Measurements from ENCODE around the gene TAS2R40. TPM values are rescaled to one million over a fixed set of nuclear protein-coding genes. Genes with fewer than 3 reads are reported as not detected.

Gene TAS2R40
- not detected in 2 replicates for polyA plus RNA-seq (2012; rRNA removed)
- polyA plus RNA-seq (2012; cell fraction: cytosol; rRNA removed): not detected in 2 replicates
- polyA plus RNA-seq (2012; cell fraction: nucleus; rRNA removed): not detected in 2 replicates

- H3K27ac ChIP-seq (ENCODE audit: low read depth in 2 of 2, low read length in 1 of 2): no peak within 1 kb of the TSS
- ChIA-PET CTCF (interaction anchor here (0.7 to 11.5 kb wide), 5 partner anchors 9 to 439 kb away, joined by 3 to 450 read pairs (median 3); no protein-coding TSS in a partner anchor), POLR2A (no interaction called here)
- no peaks in the 10 kb centered on the region for H3K9me3 ChIP-seq
- no peaks in the 10 kb centered on the region for H3K36me3 ChIP-seq (replicated peaks in 1 of 2; ENCODE audit: control insufficient read depth in 1 of 2, insufficient read depth in 2 of 2, low read length in 1 of 2)
- no peaks in the 10 kb centered on the region for H4K20me1 ChIP-seq (ENCODE audit: insufficient read depth)
- H3K9me2 ChIP-seq: no peaks in the 10 kb centered on the region
- H3F3A ChIP-seq (replicated peaks; ENCODE audit: insufficient read depth): no peaks in the 10 kb centered on the region
- H3K4me2 ChIP-seq: no peak within 1 kb of the TSS
- no peak within 1 kb of the TSS for H3K4me3 ChIP-seq (ENCODE audit: low read depth in 2 of 2, low read length in 1 of 2)
- H3K27me3 ChIP-seq (ENCODE audit: insufficient read depth): peaks cover 40% of the 10 kb centered on the region; the same call in 1 of the 2 replicates
- no peak within 1 kb of the TSS for H3K9ac ChIP-seq
- 32% methylated on average over 3 of the region's 3 CpGs for WGBS (ENCODE audit: low lambda C conversion rate)
- H3K4me1 ChIP-seq (ENCODE audit: control insufficient read depth in 1 of 2, insufficient read depth in 2 of 2, low read depth in 1 of 2, low read length in 1 of 2): no peaks in the 10 kb centered on the region
- no peak for TF ChIP-seq CTCF (IDR thresholded peaks at IDR 0.05)
- TF ChIP-seq MEF2A (IDR thresholded peaks at IDR 0.05; ENCODE audit: borderline replicate concordance, low read depth): no peak
- TF ChIP-seq USF1 (IDR thresholded peaks at IDR 0.05; ENCODE audit: borderline replicate concordance, low read depth): no peak
- no peak for TF ChIP-seq ZBTB33 (IDR thresholded peaks at IDR 0.05; ENCODE audit: borderline replicate concordance, low read depth)
- TF ChIP-seq FOXJ3 (CRISPR knock-in tag; IDR thresholded peaks at IDR 0.05): no peak
- no peak for TF ChIP-seq FOXM1 (IDR thresholded peaks at IDR 0.05; ENCODE audit: low read depth)
- no peak for TF ChIP-seq POLR2AphosphoS5 (IDR thresholded peaks at IDR 0.05; ENCODE audit: low read depth, low read length)
- TF ChIP-seq YY1 (IDR thresholded peaks at IDR 0.05; ENCODE audit: low read depth): no peak
- no peak for TF ChIP-seq EZH2phosphoT487 (IDR thresholded peaks at IDR 0.05; ENCODE audit: borderline replicate concordance, low read depth)
- TF ChIP-seq ELF1 (IDR thresholded peaks at IDR 0.05): no peak
- TF ChIP-seq NFIC (IDR thresholded peaks at IDR 0.05; ENCODE audit: borderline replicate concordance): no peak
- TF ChIP-seq MAX (IDR thresholded peaks at IDR 0.05; ENCODE audit: low read depth): no peak
- no peak for TF ChIP-seq MXI1 (IDR thresholded peaks at IDR 0.05; ENCODE audit: low read depth, low read length)
- TF ChIP-seq RAD21 (IDR thresholded peaks at IDR 0.05; ENCODE audit: low read length): no peak
- no peak for TF ChIP-seq IRF3 (IDR thresholded peaks at IDR 0.05; ENCODE audit: low read depth, low read length)
- no peak for TF ChIP-seq TEAD4 (IDR thresholded peaks at IDR 0.05; ENCODE audit: borderline replicate concordance, insufficient read depth)
- no peak for TF ChIP-seq FOSL2 (IDR thresholded peaks at IDR 0.05; ENCODE audit: borderline replicate concordance, low read depth)
- no peak for TF ChIP-seq USF2 (IDR thresholded peaks at IDR 0.05; ENCODE audit: borderline replicate concordance, low read depth, low read length)
- no peak for TF ChIP-seq TAF1 (IDR thresholded peaks at IDR 0.05; ENCODE audit: borderline replicate concordance, low read depth, low read length)
- no peaks in the 10 kb centered on the region for H3K79me2 ChIP-seq (ENCODE audit: insufficient read depth)
- no peak for DNase-seq
- H2AFZ ChIP-seq (ENCODE audit: low read depth): no peak within 1 kb of the TSS
Measured at GRCh38 chr7:143221737-143222136, at the start of gene TAS2R40. TAS2R40 (plus strand) TSS chr7:143222037; CDS start chr7:143222079, 42 bp downstream.

All from SK-N-SH (cell line).